IPS-18c (cell line): Measurements from ENCODE around the gene EEF2K.

ENCODE experiments used
- H3K4me3 ChIP-seq: 2 replicates; pipeline ENCODE4 v1.7.0; 2013; ENCODE audit warnings: low read depth, mild to moderate bottlenecking, low read length, moderate library complexity; ENCODE audit not compliant: insufficient read depth
- H3K9me3 ChIP-seq: one replicate; pipeline ENCODE4 v1.6.1; 2013; ENCODE audit warnings: mild to moderate bottlenecking, low read length, moderate library complexity; ENCODE audit not compliant: control insufficient read depth, insufficient read depth

EEF2K gene

DNA sequence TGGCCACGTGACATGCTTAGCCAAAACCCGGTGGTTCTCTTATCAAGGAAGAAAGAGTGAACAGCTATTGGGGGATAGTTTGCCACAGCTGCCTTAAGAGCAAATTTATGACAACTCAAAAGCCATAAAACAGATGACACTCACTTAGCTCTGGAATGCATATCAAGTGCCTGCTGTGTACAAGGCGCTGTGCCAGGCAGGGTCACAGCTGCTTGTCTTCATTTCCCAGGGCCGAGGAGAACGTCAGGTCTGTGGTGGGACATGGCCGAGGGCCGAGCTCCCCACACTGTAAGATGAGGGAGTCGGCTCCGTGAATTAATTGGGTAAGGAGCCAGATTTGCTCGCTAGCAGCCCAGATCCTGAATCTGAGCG lies 14.0 kb downstream of the EEF2K start:
- Histone ChIP-seq H3K9me3 (no peaks in the 10 kb centered on the region), H3K4me3 (no peak overlapping the region)

- H3K9me3 ChIP-seq: no peaks in the 10 kb centered on the region
- no peak overlapping the region for H3K4me3 ChIP-seq
Measured at GRCh38 chr16:22220714-22221113, 14.6 kb downstream of the EEF2K start.

GRCh38 chr16:22222006-22222405 lies 15.9 kb downstream of the EEF2K start:
- no peak overlapping the region for H3K4me3 ChIP-seq

DNA sequence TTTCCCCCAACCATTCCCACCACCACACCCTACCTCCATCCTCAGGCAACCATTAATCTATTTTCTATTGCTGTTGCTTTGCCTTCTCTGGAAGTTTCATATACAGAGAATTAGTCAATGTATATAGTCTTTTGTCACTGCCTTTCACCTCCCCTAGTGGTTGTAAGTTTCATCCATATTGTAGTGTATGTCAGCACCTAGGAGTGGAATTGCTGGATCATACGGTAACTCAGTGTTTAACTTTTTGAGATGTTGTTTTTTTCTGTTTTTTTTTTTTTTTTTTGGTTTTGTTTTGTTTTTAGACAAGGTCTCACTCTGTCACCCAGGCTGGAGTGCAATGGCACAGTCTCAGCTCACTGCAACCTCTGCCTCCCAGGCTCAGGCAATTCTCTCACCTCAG lies 16.9 kb downstream of the EEF2K start:
- H3K4me3 ChIP-seq: no peak overlapping the region
- H3K9me3 ChIP-seq: no peaks in the 10 kb centered on the region

More at GRCh38 chr16:22222006-22222405, 15.9 kb downstream of the EEF2K start:
- H3K9me3 ChIP-seq: no peaks in the 10 kb centered on the region

DNA sequence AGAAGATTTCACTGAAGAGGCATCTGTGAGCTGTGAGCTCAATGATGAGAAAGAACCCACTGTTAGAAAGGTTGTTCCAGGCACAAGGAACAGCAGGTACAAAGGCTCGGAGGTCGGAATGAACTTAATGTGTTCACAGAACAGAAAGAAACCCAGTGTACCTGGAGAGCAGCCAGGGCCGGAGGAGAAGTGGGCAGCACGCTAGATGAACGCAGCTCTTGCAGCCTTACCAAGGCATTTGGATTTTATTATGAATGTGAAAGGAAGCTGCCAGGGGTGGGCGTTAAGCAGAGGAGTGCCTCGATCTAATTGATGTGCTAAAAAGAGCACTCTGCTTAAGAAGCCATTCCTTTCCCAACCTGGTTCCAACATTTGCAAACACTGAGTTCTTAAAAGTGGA lies 19.0 kb downstream of the EEF2K start:
- Histone ChIP-seq H3K4me3 (0 out of 2 replicates have a peak overlapping the region, but pooled peaks have one; percentile 1), H3K9me3 (no peaks in the 10 kb centered on the region)

DNA sequence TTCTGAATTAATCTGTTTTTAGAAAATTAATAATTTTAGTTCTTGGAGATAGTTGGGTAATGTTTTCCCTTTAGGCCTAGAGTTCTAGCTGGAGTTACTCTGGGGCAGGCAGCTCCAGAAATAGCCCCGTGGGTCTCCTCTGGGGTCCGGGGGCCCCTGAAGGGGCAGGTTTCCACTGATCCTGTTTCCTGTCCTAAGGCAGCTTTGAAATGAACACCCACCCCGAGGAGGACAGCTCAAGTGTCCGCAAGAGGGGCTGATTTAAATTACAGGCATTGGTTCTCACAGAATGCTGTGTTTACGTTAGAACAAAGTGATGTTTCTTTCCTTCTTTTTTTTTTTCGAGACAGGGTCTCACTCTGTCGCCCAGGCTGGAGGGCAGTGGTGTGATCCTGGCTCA lies 23.8 kb downstream of the EEF2K start:
- Histone ChIP-seq H3K9me3 (no peaks in the 10 kb centered on the region), H3K4me3 (no peak overlapping the region)

DNA sequence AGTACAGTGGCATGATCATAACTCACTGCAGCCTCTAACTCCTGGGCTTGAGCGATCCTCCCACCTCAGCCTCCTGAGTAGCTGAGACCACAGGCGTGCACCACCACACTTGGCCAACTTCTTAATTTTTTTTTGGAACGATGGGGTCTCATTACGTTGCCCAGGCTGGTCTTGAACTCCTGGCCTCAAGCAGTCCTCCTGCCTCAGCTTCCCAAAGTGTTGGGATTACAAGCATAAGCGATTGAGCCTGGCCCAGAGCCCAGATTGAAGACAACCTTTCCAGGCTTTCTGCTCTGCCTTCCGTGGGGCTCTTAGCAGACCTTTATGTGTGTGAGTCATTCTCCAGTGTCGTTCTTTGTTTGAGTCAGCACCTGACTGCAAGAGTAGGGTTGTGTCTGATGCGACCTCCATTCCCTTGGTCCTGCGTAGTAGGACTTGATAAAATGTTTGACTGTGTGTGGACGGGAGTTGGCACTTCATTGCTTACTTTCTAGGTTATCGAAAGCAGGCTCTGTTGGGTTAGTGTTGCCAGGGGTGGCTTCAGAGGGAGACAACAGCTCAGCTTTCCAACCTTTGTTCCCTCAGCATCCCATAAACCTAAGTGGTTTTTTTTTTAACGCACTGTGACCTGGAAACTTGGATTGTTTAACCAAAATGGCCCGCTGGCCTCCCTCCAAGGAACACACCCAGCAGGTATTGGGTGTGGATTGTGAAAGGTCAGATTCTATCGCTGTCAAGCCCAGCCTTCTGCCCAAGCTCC lies 26.4 kb downstream of the EEF2K start:
- Histone ChIP-seq H3K9me3 (no peaks in the 10 kb centered on the region), H3K4me3 (no peak overlapping the region)

GRCh38 chr16:22233037-22233372 lies 26.9 kb downstream of the EEF2K start:
- no peaks in the 10 kb centered on the region for H3K9me3 ChIP-seq
- H3K4me3 ChIP-seq: no peak overlapping the region

GRCh38 chr16:22235839-22236745 lies 30.0 kb downstream of the EEF2K start:
- Histone ChIP-seq H3K9me3 (peaks cover 2% of the 10 kb centered on the region), H3K4me3 (no peak overlapping the region)

GRCh38 chr16:22239131-22239805 lies 33.2 kb downstream of the EEF2K start:
- H3K4me3 ChIP-seq: no peak overlapping the region
- H3K9me3 ChIP-seq: peaks cover 2% of the 10 kb centered on the region

DNA sequence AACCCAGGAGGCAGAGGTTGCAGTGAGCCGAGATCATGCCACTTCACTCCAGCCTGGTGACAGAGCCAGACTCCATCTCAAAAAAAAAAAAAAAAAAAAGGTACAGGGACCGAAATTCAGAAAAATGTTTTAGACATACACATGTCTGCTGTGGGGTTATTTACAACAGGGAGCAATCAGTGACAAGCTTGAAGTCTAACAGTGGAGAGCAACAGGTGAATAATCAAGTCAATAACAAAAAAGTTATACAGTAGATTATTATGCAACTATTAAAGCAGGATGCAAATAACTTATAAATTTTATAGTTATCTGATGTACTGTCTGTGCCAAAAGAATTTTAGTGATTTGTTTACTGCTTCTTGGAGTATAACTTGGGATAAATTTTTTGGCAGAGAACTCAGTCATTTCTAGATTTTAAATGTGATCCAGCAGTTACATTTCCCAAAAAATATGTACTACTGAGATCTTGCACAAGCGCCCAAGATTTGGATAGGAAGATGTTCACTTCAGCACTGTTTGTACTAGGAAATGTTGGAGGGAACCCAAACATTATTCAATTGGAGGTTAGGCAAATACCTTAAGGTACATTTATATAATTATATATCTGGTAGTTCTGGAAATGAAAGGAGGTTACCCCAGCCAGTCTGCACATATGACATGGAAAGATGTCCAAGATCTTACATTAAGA lies 34.1 kb downstream of the EEF2K start:
- Histone ChIP-seq H3K4me3 (no peak overlapping the region), H3K9me3 (peaks cover 2% of the 10 kb centered on the region)

DNA sequence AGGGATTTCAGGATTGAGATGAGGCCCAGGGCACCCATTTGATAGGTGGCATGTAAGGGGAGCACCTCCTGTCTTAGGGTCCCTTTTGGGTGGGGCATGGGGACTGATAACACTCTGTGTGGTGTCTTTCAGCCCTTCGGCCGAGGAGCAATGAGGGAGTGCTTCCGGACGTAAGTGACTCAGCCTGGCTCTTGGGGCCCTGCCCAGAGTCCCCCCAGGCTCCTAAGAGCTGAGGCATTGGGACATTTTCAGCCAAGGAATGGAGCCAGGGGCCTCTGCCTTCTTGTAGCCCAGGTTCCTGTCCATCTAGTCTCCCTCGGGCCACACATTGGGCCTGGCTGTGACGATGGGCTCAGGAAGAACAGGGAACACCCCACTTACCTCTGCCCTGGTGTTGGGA lies 44.4 kb downstream of the EEF2K start:
- peaks cover 4% of the 10 kb centered on the region for H3K9me3 ChIP-seq
- H3K4me3 ChIP-seq: no peak overlapping the region

DNA sequence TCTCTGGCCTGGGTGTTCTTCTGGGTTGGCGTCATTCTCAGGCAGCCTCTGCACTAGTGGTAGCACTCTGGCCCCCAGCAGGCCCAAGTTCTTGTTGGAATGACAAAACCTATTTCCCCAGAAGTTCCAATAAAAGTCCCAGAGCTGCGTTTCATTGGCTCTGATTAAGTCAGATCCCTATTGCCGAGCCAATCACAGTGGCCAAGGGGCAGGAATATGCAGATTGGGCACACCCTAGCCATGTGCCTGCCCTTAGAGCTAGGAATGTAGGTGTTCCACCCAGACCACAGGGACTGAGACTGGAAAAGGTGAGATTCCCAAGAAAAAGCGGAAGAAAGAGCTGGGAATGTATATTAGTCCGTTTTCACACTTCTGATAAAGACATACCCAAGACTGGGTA lies 46.2 kb downstream of the EEF2K start:
- no peak overlapping the region for H3K4me3 ChIP-seq
- H3K9me3 ChIP-seq: peaks cover 4% of the 10 kb centered on the region

- H3K4me3 ChIP-seq: no peak overlapping the region
- peaks cover 4% of the 10 kb centered on the region for H3K9me3 ChIP-seq
Measured at GRCh38 chr16:22253272-22253671, 47.2 kb downstream of the EEF2K start.

GRCh38 chr16:22255335-22255734 lies 49.3 kb downstream of the EEF2K start:
- peaks cover 8% of the 10 kb centered on the region for H3K9me3 ChIP-seq

DNA sequence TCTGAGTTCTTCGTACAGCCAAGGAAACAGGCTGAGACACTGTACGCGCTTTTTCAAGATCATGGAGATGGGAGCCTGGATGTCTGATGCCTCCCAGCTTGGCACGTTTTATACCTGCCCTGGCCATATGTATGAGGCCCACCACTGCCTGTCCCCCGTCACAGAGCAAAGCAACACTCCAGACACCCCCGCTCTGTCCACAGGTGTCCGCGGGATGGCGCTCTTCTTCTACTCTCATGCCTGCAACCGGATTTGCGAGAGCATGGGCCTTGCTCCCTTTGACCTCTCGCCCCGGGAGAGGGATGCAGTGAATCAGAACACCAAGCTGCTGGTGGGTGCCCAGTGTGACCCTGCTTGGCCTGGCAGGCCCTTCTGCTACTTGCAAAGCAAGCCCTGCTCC lies 51.4 kb downstream of the EEF2K start:
- no peak overlapping the region for H3K4me3 ChIP-seq
- H3K9me3 ChIP-seq: peaks cover 8% of the 10 kb centered on the region

More at GRCh38 chr16:22255335-22255734, 49.3 kb downstream of the EEF2K start:
- no peak overlapping the region for H3K4me3 ChIP-seq

DNA sequence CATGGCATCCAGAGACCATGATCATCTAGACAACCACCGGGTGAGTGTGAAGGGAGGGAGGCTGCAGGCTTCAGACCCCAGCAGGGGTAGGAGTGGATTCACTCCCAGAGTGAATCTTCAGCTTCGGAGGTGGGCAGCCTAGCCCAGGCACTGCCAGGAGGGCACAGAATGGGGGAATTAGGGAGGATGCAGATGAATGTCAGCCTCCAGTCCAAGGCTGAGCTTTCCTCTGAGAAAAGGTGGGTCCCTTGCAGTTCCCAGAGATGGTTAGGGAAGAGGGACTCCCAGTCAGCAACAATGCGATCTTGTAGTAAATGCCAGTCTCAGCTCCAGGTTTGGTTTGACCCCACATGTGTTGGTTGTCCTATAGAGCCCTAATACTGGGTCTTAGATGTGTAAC lies 54.4 kb downstream of the EEF2K start:
- Histone ChIP-seq H3K4me3 (no peak overlapping the region), H3K9me3 (peaks cover 4% of the 10 kb centered on the region)
